Measurements from ENCODE around the gene DDX11.
A peak's percentile ranks its signal among the peaks of the same experiment; 100 is the strongest.
"Not testable (repeated sequence)": the region's sequence is repeated elsewhere in the genome, so short reads cannot be mapped to it uniquely, and the experiment has no call there.

Gene DDX11

GRCh38 chr12:31102596-31102995 lies 28.9 kb downstream of the DDX11 start:
- not testable (repeated sequence) for DNase-seq (ENCODE audit: low read depth, low spot score); H3K36me3 ChIP-seq (ENCODE audit: insufficient read depth, low read length); H3K4me3 ChIP-seq; H3K27ac ChIP-seq; H3K9me3 ChIP-seq (ENCODE audit: low read depth, low read length); H3K9ac ChIP-seq (ENCODE audit: insufficient read length)

GRCh38 chr12:31103561-31103975 lies 29.9 kb downstream of the DDX11 start:
- not testable (repeated sequence) for H3K36me3 ChIP-seq (ENCODE audit: insufficient read depth, low read length); H3K9me3 ChIP-seq (ENCODE audit: low read depth, low read length); H3K27ac ChIP-seq; DNase-seq (ENCODE audit: low read depth, low spot score); H3K9ac ChIP-seq (ENCODE audit: insufficient read length); H3K4me3 ChIP-seq

- not testable (repeated sequence) for H3K27ac ChIP-seq
Measured at GRCh38 chr12:31104220-31104619, 30.6 kb downstream of the DDX11 start.

GRCh38 chr12:31104773-31105172 lies 31.1 kb downstream of the DDX11 start:
- H3K9ac ChIP-seq (ENCODE audit: insufficient read length); H3K36me3 ChIP-seq (ENCODE audit: insufficient read depth, low read length); H3K9me3 ChIP-seq (ENCODE audit: low read depth, low read length); H3K4me3 ChIP-seq; H3K27ac ChIP-seq; DNase-seq (ENCODE audit: low read depth, low spot score): not testable (repeated sequence)

More at GRCh38 chr12:31104220-31104619, 30.6 kb downstream of the DDX11 start:
- H3K9me3 ChIP-seq (ENCODE audit: low read depth, low read length); DNase-seq (ENCODE audit: low read depth, low spot score); H3K4me3 ChIP-seq; H3K36me3 ChIP-seq (ENCODE audit: insufficient read depth, low read length); H3K9ac ChIP-seq (ENCODE audit: insufficient read length): not testable (repeated sequence)

- Histone ChIP-seq H3K4me3 (no peak overlapping the region), H3K36me3 (ENCODE audit: insufficient read depth, low read length) (peaks cover 2% of the 10 kb centered on the region; the same call in 1 of the 2 replicates), H3K27ac (no peak overlapping the region), H3K9ac (ENCODE audit: insufficient read length) (no peak overlapping the region), H3K9me3 (ENCODE audit: low read depth, low read length) (no peaks in the 10 kb centered on the region)
- DNase-seq (ENCODE audit: low read depth, low spot score) = no peak
- no peak for TF ChIP-seq EZH2 (IDR thresholded peaks at IDR 0.05)
- no peak for TF ChIP-seq POLR2AphosphoS5 (IDR thresholded peaks at IDR 0.05; ENCODE audit: borderline replicate concordance, low read depth, low read length)
- no peak for TF ChIP-seq FOXP2 (optimal IDR thresholded peaks at IDR 0.05; ENCODE audit: control extremely low read depth, extremely low read length, insufficient read depth)
Measured at GRCh38 chr12:31105668-31106067, 32.0 kb downstream of the DDX11 start.

- Histone ChIP-seq H3K27ac (no peak overlapping the region), H3K36me3 (ENCODE audit: insufficient read depth, low read length) (no peaks in the 10 kb centered on the region; the same call in 1 of the 2 replicates), H3K9me3 (ENCODE audit: low read depth, low read length) (no peaks in the 10 kb centered on the region), H3K4me3 (no peak overlapping the region), H3K9ac (ENCODE audit: insufficient read length) (no peak overlapping the region)
- TF ChIP-seq EZH2 (IDR thresholded peaks at IDR 0.05) (no peak), POLR2AphosphoS5 (IDR thresholded peaks at IDR 0.05; ENCODE audit: borderline replicate concordance, low read depth, low read length) (no peak), FOXP2 (optimal IDR thresholded peaks at IDR 0.05; ENCODE audit: control extremely low read depth, extremely low read length, insufficient read depth) (no peak)
- DNase-seq (ENCODE audit: low read depth, low spot score) = no peak
Measured at GRCh38 chr12:31106101-31106803, 32.6 kb downstream of the DDX11 start.

GRCh38 chr12:31109773-31110172 lies 36.1 kb downstream of the DDX11 start:
- H3K9me3 ChIP-seq (ENCODE audit: low read depth, low read length); H3K36me3 ChIP-seq (ENCODE audit: insufficient read depth, low read length); H3K4me3 ChIP-seq; H3K9ac ChIP-seq (ENCODE audit: insufficient read length); H3K27ac ChIP-seq; DNase-seq (ENCODE audit: low read depth, low spot score): not testable (repeated sequence)

GRCh38 chr12:31110263-31110662 lies 36.6 kb downstream of the DDX11 start:
- not testable (repeated sequence) for H3K9ac ChIP-seq (ENCODE audit: insufficient read length); H3K4me3 ChIP-seq; H3K27ac ChIP-seq; H3K9me3 ChIP-seq (ENCODE audit: low read depth, low read length); DNase-seq (ENCODE audit: low read depth, low spot score); H3K36me3 ChIP-seq (ENCODE audit: insufficient read depth, low read length)

- not testable (repeated sequence) for H3K36me3 ChIP-seq (ENCODE audit: insufficient read depth, low read length); H3K4me3 ChIP-seq; H3K27ac ChIP-seq; DNase-seq (ENCODE audit: low read depth, low spot score); H3K9ac ChIP-seq (ENCODE audit: insufficient read length); H3K9me3 ChIP-seq (ENCODE audit: low read depth, low read length)
Measured at GRCh38 chr12:31115092-31115601, 41.5 kb downstream of the DDX11 start.

GRCh38 chr12:31116846-31117202 lies 43.2 kb downstream of the DDX11 start:
- H3K9me3 ChIP-seq (ENCODE audit: low read depth, low read length); H3K36me3 ChIP-seq (ENCODE audit: insufficient read depth, low read length); DNase-seq (ENCODE audit: low read depth, low spot score); H3K9ac ChIP-seq (ENCODE audit: insufficient read length); H3K27ac ChIP-seq: not testable (repeated sequence)
- H3K4me3 ChIP-seq = peak overlapping the region; percentile 90

Measured in SK-N-MC (cell line).